HepG2 (cell line): ENCODE results near the gene SH3BP2. TPM values are rescaled to one million over a fixed set of nuclear protein-coding genes. Genes with fewer than 3 reads are reported as not detected.

Experiments
- ATAC-seq: fragments of 200-7000 bp; cut with Tn5 transposase; 3 replicates; pipeline ENCODE4 v1.9.1; 2020; ENCODE audit warnings: mild to moderate bottlenecking, moderate library complexity
- BruUV-seq: library from RNA; stranded (reverse); fragments of 400-500 nt; replicated peaks from 2 replicates; lab custom pipeline; 2021; lab: Mats Ljungman, UMichigan
- CTCF ChIA-PET: fragments of 300-600 bp; formaldehyde crosslinking; extraction: SDS; loops from one replicate; lab custom pipeline; 2021; ENCODE audit warnings: low total read pairs, inconsistent platforms, low intra/inter-chr PET ratio; lab: Yijun Ruan, JAX
- POLR2A ChIA-PET: fragments of 350-600 bp; sonication (Branson Sonifier 250); formaldehyde crosslinking; loops from one replicate; lab custom pipeline; 2020; ENCODE audit warnings: antibody characterized with exemption, inconsistent platforms; lab: Yijun Ruan, JAX
- DNase-seq: peaks from one replicate; pipeline ENCODE4 v3.0.0-alpha.2; 2015; ENCODE audit warnings: low spot score
- FAIRE-seq: peaks from 3 replicates; lab custom pipeline; 2011; peaks lifted over from hg19 to GRCh38; lab: Jason Lieb, UNC
- H2AFZ ChIP-seq: one replicate; pipeline ENCODE4 v1.6.1; 2011; ENCODE audit warnings: low read length, inconsistent platforms
- H3K27ac ChIP-seq: fragments of 300-600 bp; 3 replicates; pipeline ENCODE4 v1.8.0; 2011; ENCODE audit warnings: mixed run types, mild to moderate bottlenecking, mixed read lengths, low read length, inconsistent platforms; ENCODE audit not compliant: insufficient read depth; ENCODE audit errors: extremely low read length
- H3K27me3 ChIP-seq, 2 experiments: fragments of 200-600 bp in 1 of 2; 2 replicates in 1 of 2; 3 replicates in 1 of 2; pipeline versions ENCODE4 v1.6.0 to v1.8.0; 2011; ENCODE audit warnings: low read length in 2 of 2, mild to moderate bottlenecking in 2 of 2, moderate library complexity in 2 of 2, inconsistent platforms in 1 of 2; ENCODE audit not compliant: insufficient read depth in 2 of 2, control insufficient read depth in 1 of 2
- H3K36me3 ChIP-seq, 2 experiments: fragments of 200-600 bp in 1 of 2; replicated peaks in 1 of 2; 2 replicates in 1 of 2; 3 replicates in 1 of 2; pipeline versions ENCODE4 v1.5.1 to v1.8.0; 2011; ENCODE audit warnings: low read length in 2 of 2, inconsistent platforms in 1 of 2; ENCODE audit not compliant: insufficient read depth in 2 of 2, control insufficient read depth in 1 of 2
- H3K4me1 ChIP-seq: 2 replicates; pipeline ENCODE4 v1.5.1; 2012; ENCODE audit warnings: low read length, inconsistent platforms; ENCODE audit not compliant: insufficient read depth
- H3K4me2 ChIP-seq: 2 replicates; pipeline ENCODE4 v1.6.0; 2011; ENCODE audit warnings: low read depth, low read length, inconsistent platforms
- H3K4me3 ChIP-seq, 3 experiments: fragments of 200-600 bp in 1 of 3; sonication (generic), shearing (Covaris generic) in 1 of 3; replicated peaks in 1 of 3; 2 replicates each; pipeline ENCODE4 v1.5.1; 2011 to 2016; ENCODE audit warnings: low read length in 3 of 3, inconsistent platforms in 2 of 3, low read depth in 2 of 3, mild to moderate bottlenecking in 2 of 3, control low read depth in 1 of 3, mixed read lengths in 1 of 3; ENCODE audit not compliant: insufficient read depth in 1 of 3
- H3K79me2 ChIP-seq: one replicate; pipeline ENCODE4 v1.6.1; 2011; ENCODE audit warnings: low read length, inconsistent platforms; ENCODE audit not compliant: insufficient read depth
- H3K9ac ChIP-seq: 2 replicates; pipeline ENCODE4 v1.6.0; 2011; ENCODE audit warnings: mild to moderate bottlenecking, low read depth, low read length, inconsistent platforms; ENCODE audit not compliant: insufficient read depth
- H3K9me3 ChIP-seq: 2 replicates; pipeline ENCODE4 v1.5.1; 2012; ENCODE audit warnings: mild to moderate bottlenecking, low read length
- H4K20me1 ChIP-seq: 2 replicates; pipeline ENCODE4 v1.6.0; 2011; ENCODE audit warnings: inconsistent platforms, mild to moderate bottlenecking, low read length, moderate library complexity; ENCODE audit not compliant: insufficient read depth
- ATF7 ChIP-seq, 2 experiments: fragments of 450-650 bp in 1 of 2; sonication (generic) in 1 of 2; formaldehyde crosslinking in 1 of 2; IDR thresholded peaks; 2 replicates each; pipeline versions ENCODE4 v1.4.0 to v1.6.1; 2016 to 2020; ENCODE audit warnings: antibody characterized with exemption in 1 of 2, mild to moderate bottlenecking in 1 of 2, missing genetic modification reagents in 1 of 2
- HMG20A ChIP-seq: IDR thresholded peaks from 2 replicates; pipeline ENCODE4 v1.6.1; 2016; ENCODE audit warnings: borderline replicate concordance
- MEIS1 ChIP-seq: sonication (generic); formaldehyde crosslinking; IDR thresholded peaks from 2 replicates; pipeline ENCODE4 v1.9.0; 2021; ENCODE audit warnings: mild to moderate bottlenecking, missing genetic modification reagents, moderate library complexity, borderline replicate concordance
- NFAT5 ChIP-seq: sonication (generic); formaldehyde crosslinking; IDR thresholded peaks from 2 replicates; pipeline ENCODE4 v1.4.0; 2020; ENCODE audit warnings: missing genetic modification reagents
- SMARCC2 ChIP-seq: fragments of 450-650 bp; IDR thresholded peaks from 2 replicates; pipeline ENCODE4 v1.6.1; 2017; ENCODE audit warnings: antibody characterized with exemption, mild to moderate bottlenecking
- SP1 ChIP-seq, 2 experiments: fragments of 450-650 bp in 1 of 2; sonication (generic) in 1 of 2; formaldehyde crosslinking in 1 of 2; IDR thresholded peaks; 2 replicates each; pipeline versions ENCODE4 v1.4.0 to v1.6.1; 2016 to 2020; ENCODE audit warnings: missing genetic modification reagents in 1 of 2
- ZFY ChIP-seq: sonication (generic); formaldehyde crosslinking; IDR thresholded peaks from 2 replicates; pipeline ENCODE4 v1.4.0; 2020; ENCODE audit warnings: missing genetic modification reagents
- ZNF264 ChIP-seq: sonication (generic); formaldehyde crosslinking; IDR thresholded peaks from 2 replicates; pipeline ENCODE4 v1.4.0; 2020; ENCODE audit warnings: missing genetic modification reagents
- ZNF574 ChIP-seq: sonication (generic); formaldehyde crosslinking; IDR thresholded peaks from 2 replicates; pipeline ENCODE4 v1.4.0; 2020; ENCODE audit warnings: missing genetic modification reagents
- ZNF619 ChIP-seq: sonication (generic); formaldehyde crosslinking; IDR thresholded peaks from 2 replicates; pipeline ENCODE4 v1.4.0; 2020; ENCODE audit warnings: mild to moderate bottlenecking, missing genetic modification reagents
- WGBS: methylation state at CpG from one replicate; pipeline ENCODE4 v1.1.6; 2017; ENCODE audit warnings: low lambda C conversion rate; 5-methylcytosine and 5-hydroxymethylcytosine counted together
- in situ Hi-C: cut with HindIII; loops from 2 replicates; pipeline ENCODE4 v1.10.0; 2017; ENCODE audit warnings: low pct_unique_long_range_greater_than_20kb; ENCODE audit not compliant: extremely low pct_ligation_motif_present
- intact Hi-C: fragments of 100-400 bp; cut with micrococcal nuclease; formaldehyde crosslinking; loops from one replicate; pipeline ENCODE4 v1.10.0; 2022; ENCODE audit not compliant: unreplicated experiment
- polyA plus RNA-seq, 8 experiments: library from polyadenylated mRNA; depleted of rRNA in 3 of 8; stranded (reverse) in 7 of 8; unstranded in 1 of 8; fragments of >200 nt; fragmentation: Illumina TruSeq in 4 of 8; extraction: Trizol in 4 of 8; gene quantifications; 2 replicates each; pipeline versions ENCODE4 v1.2.1 to v1.2.3, GENCODE V29; 2011 to 2016; ENCODE audit warnings: low read depth in 4 of 8, missing spikeins in 1 of 8, mixed read lengths in 1 of 8; ENCODE audit not compliant: insufficient read depth in 1 of 8
- total RNA-seq, 5 experiments: library from RNA; depleted of rRNA; stranded (reverse); fragments of >200 nt; fragmentation: Illumina TruSeq; extraction: Trizol; gene quantifications; 2 replicates each; pipeline ENCODE4 v1.2.3, GENCODE V29; 2016; ENCODE audit warnings: low read depth in 1 of 5
- TF ChIP-seq, protein P1 (sequence below): sonication (generic); formaldehyde crosslinking; IDR thresholded peaks from 2 replicates; pipeline ENCODE4 v1.5.0; 2020; ENCODE audit warnings: mild to moderate bottlenecking, missing genetic modification reagents, moderate library complexity

Gene SH3BP2
- total and polyA plus RNA-seq, 2 of the 13 experiments (the other 11 are each of a cell fraction or from before 2014, with no cell fraction given) = 16.9 to 34.5 TPM

DNA sequence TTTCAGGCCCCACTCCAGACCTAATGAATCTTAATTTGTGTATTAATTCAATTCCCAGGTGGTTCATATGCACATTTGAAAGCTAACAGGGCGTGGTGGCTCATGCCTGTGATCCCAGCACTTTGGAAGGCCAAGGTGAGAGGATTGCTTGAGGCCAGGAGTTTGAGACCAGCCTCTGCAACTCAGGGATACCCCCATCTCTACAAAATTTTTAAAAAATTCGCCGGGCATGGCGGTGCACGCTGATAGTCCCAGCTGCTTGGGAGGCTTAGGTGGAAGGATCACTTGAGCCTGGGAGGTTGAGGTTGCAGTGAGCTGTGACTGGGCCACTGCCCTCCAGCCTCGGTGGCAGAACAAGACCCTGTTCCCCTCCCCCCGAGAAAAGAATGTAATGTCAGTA is 82.0 kb downstream of the SH3BP2 start:
- no peak overlapping the region for H3K9ac ChIP-seq
- peaks cover 66% of the 10 kb centered on the region for H3K79me2 ChIP-seq
- CTCF ChIA-PET = no interaction called here
- ATAC-seq = no peak
- in situ Hi-C loops (no loop called here), intact Hi-C loops (no loop called here)
- POLR2A ChIA-PET = no interaction called here
- no TSS peak for BruUV-seq
- H3K9me3 ChIP-seq = no peaks in the 10 kb centered on the region
- peaks cover 12 to 39% of the 10 kb centered on the region in 2 experiments for H3K36me3 ChIP-seq
- no peak overlapping the region for H3K27ac ChIP-seq
- TF ChIP-seq NFAT5 (CRISPR knock-in tag) (no peak), MEIS1 (CRISPR knock-in tag) (no peak), ZNF619 (CRISPR knock-in tag) (no peak), SP1 (IDR thresholded peaks at IDR 0.05) (no peak), SP1 (CRISPR knock-in tag; IDR thresholded peaks at IDR 0.05) (no peak), ZNF574 (CRISPR knock-in tag) (no peak), ZNF264 (CRISPR knock-in tag) (no peak), HMG20A (no peak), ATF7 (IDR thresholded peaks at IDR 0.05) (no peak), ATF7 (CRISPR knock-in tag; IDR thresholded peaks at IDR 0.05) (no peak), ZFY (CRISPR knock-in tag) (no peak), SMARCC2 (no peak)
- TF ChIP-seq, protein P1, sequence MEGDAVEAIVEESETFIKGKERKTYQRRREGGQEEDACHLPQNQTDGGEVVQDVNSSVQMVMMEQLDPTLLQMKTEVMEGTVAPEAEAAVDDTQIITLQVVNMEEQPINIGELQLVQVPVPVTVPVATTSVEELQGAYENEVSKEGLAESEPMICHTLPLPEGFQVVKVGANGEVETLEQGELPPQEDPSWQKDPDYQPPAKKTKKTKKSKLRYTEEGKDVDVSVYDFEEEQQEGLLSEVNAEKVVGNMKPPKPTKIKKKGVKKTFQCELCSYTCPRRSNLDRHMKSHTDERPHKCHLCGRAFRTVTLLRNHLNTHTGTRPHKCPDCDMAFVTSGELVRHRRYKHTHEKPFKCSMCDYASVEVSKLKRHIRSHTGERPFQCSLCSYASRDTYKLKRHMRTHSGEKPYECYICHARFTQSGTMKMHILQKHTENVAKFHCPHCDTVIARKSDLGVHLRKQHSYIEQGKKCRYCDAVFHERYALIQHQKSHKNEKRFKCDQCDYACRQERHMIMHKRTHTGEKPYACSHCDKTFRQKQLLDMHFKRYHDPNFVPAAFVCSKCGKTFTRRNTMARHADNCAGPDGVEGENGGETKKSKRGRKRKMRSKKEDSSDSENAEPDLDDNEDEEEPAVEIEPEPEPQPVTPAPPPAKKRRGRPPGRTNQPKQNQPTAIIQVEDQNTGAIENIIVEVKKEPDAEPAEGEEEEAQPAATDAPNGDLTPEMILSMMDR (CRISPR knock-in tag) = no peak
- TF ChIP-seq, all 625 proteins: peak for 0
- peaks cover 45% of the 10 kb centered on the region for H3K4me1 ChIP-seq
- FAIRE-seq = no peak
- no peaks in the 10 kb centered on the region for H3K27me3 ChIP-seq
- H3K4me2 ChIP-seq = no peak overlapping the region
- no peak for DNase-seq
- peaks cover 20% of the 10 kb centered on the region for H4K20me1 ChIP-seq
- WGBS = 100% methylated on average over 7 of the region's 7 CpGs
- no peak overlapping the region for H3K4me3 ChIP-seq
- H2AFZ ChIP-seq = no peak overlapping the region
